Fibroblast of lung (primary cell): Measurements from ENCODE around the gene MYMK.

Experiments used
- EZH2 ChIP-seq: IDR thresholded peaks from 2 replicates; pipeline ENCODE4 v1.5.1; 2012; ENCODE audit warnings: low read length, control low read depth, mild to moderate bottlenecking; ENCODE audit errors: missing control alignments
- TF ChIP-seq, protein P1 (sequence below), 2 donors: IDR thresholded peaks in 1 of 2; conservative IDR thresholded peaks in 1 of 2; 1 replicate in 1 of 2; 2 replicates in 1 of 2; pipeline ENCODE4 v1.5.1; 2011 to 2012; ENCODE audit warnings: low read length in 2 of 2, control low read depth in 1 of 2, inconsistent platforms in 1 of 2, low read depth in 1 of 2, mild to moderate bottlenecking in 1 of 2

DNA sequence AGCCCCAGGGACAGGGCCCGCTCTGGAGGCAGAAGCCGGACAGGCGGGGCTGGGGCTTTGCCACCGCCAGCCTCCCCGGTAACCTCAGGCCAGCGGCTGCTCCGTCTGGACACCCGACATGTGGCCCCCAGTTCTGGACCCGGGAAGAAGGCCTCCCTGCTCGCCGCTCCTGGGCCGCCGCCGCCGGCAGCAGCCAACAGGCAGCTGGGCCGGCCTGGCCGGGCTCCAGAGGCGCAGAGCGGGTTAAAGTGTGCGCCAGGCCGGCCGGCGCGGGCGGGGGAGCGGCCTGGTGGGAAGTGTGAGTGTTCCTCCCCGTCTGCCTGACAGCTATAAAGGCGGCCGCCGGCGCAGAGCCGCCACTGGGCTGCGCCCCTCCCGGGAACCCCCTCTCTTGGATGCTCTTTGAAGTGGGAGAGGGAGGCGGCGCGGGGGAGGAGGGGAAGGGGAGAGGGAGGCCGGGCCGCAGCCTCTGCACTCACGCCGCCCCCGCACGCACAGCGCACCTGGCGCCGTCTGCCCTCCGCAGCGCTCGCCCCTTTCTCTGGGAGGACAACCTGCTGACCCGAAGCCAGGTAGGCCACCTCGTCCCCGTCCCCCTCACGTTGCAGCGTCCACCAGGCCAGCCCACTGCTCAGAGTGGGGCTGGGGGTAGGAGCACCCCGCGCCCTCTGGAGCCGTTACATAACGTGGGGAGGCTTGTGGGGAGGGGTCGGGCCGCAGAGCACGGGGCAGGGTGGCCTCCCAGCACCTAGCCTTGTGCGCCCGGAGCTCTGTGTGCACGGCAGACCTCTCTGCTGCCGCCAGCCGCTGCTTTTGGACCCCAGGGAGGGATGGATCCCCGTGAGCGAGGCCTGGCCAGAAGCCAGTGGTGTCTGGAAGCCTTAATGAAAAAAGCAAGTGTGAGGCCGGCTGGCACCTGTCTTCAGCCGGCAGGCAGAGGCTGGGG is 9.9 kb upstream of the MYMK start, which contains the start of gene ADAMTSL2:
- TF ChIP-seq, protein P1, sequence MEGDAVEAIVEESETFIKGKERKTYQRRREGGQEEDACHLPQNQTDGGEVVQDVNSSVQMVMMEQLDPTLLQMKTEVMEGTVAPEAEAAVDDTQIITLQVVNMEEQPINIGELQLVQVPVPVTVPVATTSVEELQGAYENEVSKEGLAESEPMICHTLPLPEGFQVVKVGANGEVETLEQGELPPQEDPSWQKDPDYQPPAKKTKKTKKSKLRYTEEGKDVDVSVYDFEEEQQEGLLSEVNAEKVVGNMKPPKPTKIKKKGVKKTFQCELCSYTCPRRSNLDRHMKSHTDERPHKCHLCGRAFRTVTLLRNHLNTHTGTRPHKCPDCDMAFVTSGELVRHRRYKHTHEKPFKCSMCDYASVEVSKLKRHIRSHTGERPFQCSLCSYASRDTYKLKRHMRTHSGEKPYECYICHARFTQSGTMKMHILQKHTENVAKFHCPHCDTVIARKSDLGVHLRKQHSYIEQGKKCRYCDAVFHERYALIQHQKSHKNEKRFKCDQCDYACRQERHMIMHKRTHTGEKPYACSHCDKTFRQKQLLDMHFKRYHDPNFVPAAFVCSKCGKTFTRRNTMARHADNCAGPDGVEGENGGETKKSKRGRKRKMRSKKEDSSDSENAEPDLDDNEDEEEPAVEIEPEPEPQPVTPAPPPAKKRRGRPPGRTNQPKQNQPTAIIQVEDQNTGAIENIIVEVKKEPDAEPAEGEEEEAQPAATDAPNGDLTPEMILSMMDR (conservative IDR thresholded peaks at IDR 0.05 in 1 of 2, IDR thresholded peaks at IDR 0.05 in 1 of 2; ENCODE audit: low read depth in 1 of 2, low read length in 2 of 2), result no peak
- no peak for TF ChIP-seq EZH2
